Trophoblast cell (in vitro differentiated cells and primary cell): ENCODE measurements around the gene DNAJC11.

Experiments
- DNase-seq, 2 donors: peaks; one replicate each; pipeline ENCODE4 v3.0.0-alpha.2; 2016
- H2AFZ ChIP-seq: 2 replicates; pipeline ENCODE4 v1.6.1; 2013; ENCODE audit warnings: low read length, moderate library complexity, mild to moderate bottlenecking; ENCODE audit not compliant: insufficient read depth, poor library complexity
- H2AK5ac ChIP-seq: 2 replicates; pipeline ENCODE4 v1.6.1; 2013; ENCODE audit warnings: mild to moderate bottlenecking, low read length
- H2BK120ac ChIP-seq: 2 replicates; pipeline ENCODE4 v1.6.1; 2013; ENCODE audit warnings: low read length, mild to moderate bottlenecking, moderate library complexity; ENCODE audit not compliant: insufficient read depth, poor library complexity
- H2BK12ac ChIP-seq: 2 replicates; pipeline ENCODE4 v1.6.1; 2013; ENCODE audit warnings: mild to moderate bottlenecking, low read length, moderate library complexity
- H2BK5ac ChIP-seq: 2 replicates; pipeline ENCODE4 v1.6.1; 2013; ENCODE audit warnings: low read length, low read depth, moderate library complexity, mild to moderate bottlenecking; ENCODE audit not compliant: poor library complexity
- H3K14ac ChIP-seq: 2 replicates; pipeline ENCODE4 v1.6.1; 2013; ENCODE audit warnings: mild to moderate bottlenecking, low read length
- H3K18ac ChIP-seq: 2 replicates; pipeline ENCODE4 v1.6.1; 2013; ENCODE audit warnings: mild to moderate bottlenecking, low read length
- H3K23ac ChIP-seq: 2 replicates; pipeline ENCODE4 v1.6.1; 2013; ENCODE audit warnings: low read length
- H3K27ac ChIP-seq: 2 replicates; pipeline ENCODE4 v1.5.1; 2013; ENCODE audit warnings: low read depth, mild to moderate bottlenecking, inconsistent platforms, low read length, moderate library complexity
- H3K27me3 ChIP-seq: 2 replicates; pipeline ENCODE4 v1.6.1; 2013; ENCODE audit warnings: inconsistent platforms, mild to moderate bottlenecking, low read length, moderate library complexity; ENCODE audit not compliant: insufficient read depth
- H3K36me3 ChIP-seq, 2 experiments: 1 replicate in 1 of 2; 2 replicates in 1 of 2; pipeline ENCODE4 v1.6.1; 2013; ENCODE audit warnings: low read length in 2 of 2, mild to moderate bottlenecking in 2 of 2, moderate library complexity in 1 of 2; ENCODE audit not compliant: insufficient read depth in 2 of 2, control insufficient read depth in 1 of 2
- H3K4ac ChIP-seq: 2 replicates; pipeline ENCODE4 v1.6.1; 2013; ENCODE audit warnings: low read depth, mild to moderate bottlenecking, low read length, moderate library complexity
- H3K4me1 ChIP-seq, 2 experiments: 1 replicate in 1 of 2; 2 replicates in 1 of 2; pipeline ENCODE4 v1.6.1; 2013; ENCODE audit warnings: low read length in 2 of 2, mild to moderate bottlenecking in 2 of 2, moderate library complexity in 1 of 2; ENCODE audit not compliant: insufficient read depth in 2 of 2, control insufficient read depth in 1 of 2
- H3K4me2 ChIP-seq: 2 replicates; pipeline ENCODE4 v1.6.1; 2013; ENCODE audit warnings: inconsistent platforms, mild to moderate bottlenecking, low read length, moderate library complexity
- H3K4me3 ChIP-seq: 2 replicates; pipeline ENCODE4 v1.5.1; 2013; ENCODE audit warnings: mild to moderate bottlenecking, low read depth, low read length, inconsistent platforms
- H3K79me1 ChIP-seq: one replicate; pipeline ENCODE4 v1.6.1; 2013; ENCODE audit warnings: low read length
- H3K79me2 ChIP-seq: 2 replicates; pipeline ENCODE4 v1.6.1; 2013; ENCODE audit warnings: low read length, mild to moderate bottlenecking; ENCODE audit not compliant: control insufficient read depth, insufficient read depth, poor library complexity
- H3K9ac ChIP-seq: 2 replicates; pipeline ENCODE4 v1.6.1; 2013; ENCODE audit warnings: mild to moderate bottlenecking, low read length
- H3K9me3 ChIP-seq: 2 replicates; pipeline ENCODE4 v1.6.1; 2013; ENCODE audit warnings: low read depth, mild to moderate bottlenecking, control low read depth, inconsistent platforms, low read length; ENCODE audit not compliant: insufficient read depth
- H4K12ac ChIP-seq: 2 replicates; pipeline ENCODE4 v1.6.1; 2013; ENCODE audit warnings: low read depth, mild to moderate bottlenecking, low read length, moderate library complexity
- H4K8ac ChIP-seq: 2 replicates; pipeline ENCODE4 v1.6.1; 2013; ENCODE audit warnings: low read depth, mild to moderate bottlenecking, low read length, moderate library complexity
- H4K91ac ChIP-seq: one replicate; pipeline ENCODE4 v1.6.1; 2013; ENCODE audit warnings: low read depth, mild to moderate bottlenecking, low read length, moderate library complexity
- WGBS: extraction: QIAGEN DNeasy Blood & Tissue Kit; methylation state at CpG from one replicate; pipeline ENCODE4 v1.1.7; 2013; ENCODE audit warnings: missing lambda C conversion rate; ENCODE audit not compliant: insufficient read length, insufficient coverage; ENCODE audit errors: extremely low coverage; 5-methylcytosine and 5-hydroxymethylcytosine counted together

The DNAJC11 gene

DNA sequence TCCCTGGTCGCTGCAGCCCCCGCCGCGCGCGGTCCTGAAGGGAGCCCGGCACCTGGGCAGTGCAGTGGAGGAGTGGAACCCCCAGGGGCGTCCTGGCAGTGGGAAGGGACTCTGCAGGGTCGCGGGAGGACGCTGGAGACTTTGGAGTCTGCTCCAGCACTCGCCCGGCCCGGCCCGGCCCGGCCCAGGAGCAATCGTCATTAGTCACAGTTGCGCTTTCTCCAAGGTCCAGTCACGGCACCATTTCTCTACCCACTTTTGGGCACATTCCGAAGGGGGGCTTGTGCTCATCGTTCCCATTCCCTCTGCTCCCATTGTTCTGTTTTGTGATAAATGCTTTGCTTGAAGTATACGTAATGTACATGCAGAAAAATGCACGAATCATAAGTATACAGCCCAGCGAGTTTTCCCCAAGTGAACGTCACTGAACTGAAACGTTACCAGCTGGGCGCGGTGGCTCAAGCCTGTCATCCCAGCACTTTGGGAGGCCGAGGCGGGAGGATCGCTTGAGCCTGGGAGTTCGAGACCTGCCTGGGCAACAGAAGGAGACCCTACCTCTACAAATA lies 75.9 kb downstream of the DNAJC11 start:
- H2BK12ac ChIP-seq, result no peak overlapping the region
- peak overlapping the region; percentile 30 for H2AK5ac ChIP-seq
- peak overlapping the region; percentile 93 for H3K4ac ChIP-seq
- H3K9ac ChIP-seq, result peak overlapping the region; percentile 75
- H3K9me3 ChIP-seq, result peaks cover 4% of the 10 kb centered on the region
- peak overlapping the region; percentile 88 for H3K14ac ChIP-seq
- peak overlapping the region; percentile 50 for H3K27ac ChIP-seq
- H4K8ac ChIP-seq, result peak overlapping the region; percentile 86
- no CpG with 5 or more reads among the region's 32 CpGs for WGBS
- peak overlapping the region; percentile 51 for H2BK5ac ChIP-seq
- peak overlapping the region; percentile 57 for H3K18ac ChIP-seq
- peak overlapping the region; percentile 74 for H2BK120ac ChIP-seq
- H3K79me2 ChIP-seq, result peaks cover 11% of the 10 kb centered on the region
- H3K4me1 ChIP-seq, result peaks cover 23 to 29% of the 10 kb centered on the region in 2 experiments
- H2AFZ ChIP-seq, result peak overlapping the region; percentile 68
- H4K91ac ChIP-seq, result peak overlapping the region; percentile 77
- H3K4me3 ChIP-seq, result peak overlapping the region; percentile 82
- H3K36me3 ChIP-seq, result peaks cover 56 to 57% of the 10 kb centered on the region in 2 experiments
- H3K23ac ChIP-seq, result no peak overlapping the region
- no peaks in the 10 kb centered on the region for H3K27me3 ChIP-seq
- peaks cover 20% of the 10 kb centered on the region for H3K79me1 ChIP-seq
- DNase-seq, result peak in 1 of 2 donors; percentile 49
- peak overlapping the region; percentile 73 for H4K12ac ChIP-seq
- peak overlapping the region; percentile 86 for H3K4me2 ChIP-seq

DNA sequence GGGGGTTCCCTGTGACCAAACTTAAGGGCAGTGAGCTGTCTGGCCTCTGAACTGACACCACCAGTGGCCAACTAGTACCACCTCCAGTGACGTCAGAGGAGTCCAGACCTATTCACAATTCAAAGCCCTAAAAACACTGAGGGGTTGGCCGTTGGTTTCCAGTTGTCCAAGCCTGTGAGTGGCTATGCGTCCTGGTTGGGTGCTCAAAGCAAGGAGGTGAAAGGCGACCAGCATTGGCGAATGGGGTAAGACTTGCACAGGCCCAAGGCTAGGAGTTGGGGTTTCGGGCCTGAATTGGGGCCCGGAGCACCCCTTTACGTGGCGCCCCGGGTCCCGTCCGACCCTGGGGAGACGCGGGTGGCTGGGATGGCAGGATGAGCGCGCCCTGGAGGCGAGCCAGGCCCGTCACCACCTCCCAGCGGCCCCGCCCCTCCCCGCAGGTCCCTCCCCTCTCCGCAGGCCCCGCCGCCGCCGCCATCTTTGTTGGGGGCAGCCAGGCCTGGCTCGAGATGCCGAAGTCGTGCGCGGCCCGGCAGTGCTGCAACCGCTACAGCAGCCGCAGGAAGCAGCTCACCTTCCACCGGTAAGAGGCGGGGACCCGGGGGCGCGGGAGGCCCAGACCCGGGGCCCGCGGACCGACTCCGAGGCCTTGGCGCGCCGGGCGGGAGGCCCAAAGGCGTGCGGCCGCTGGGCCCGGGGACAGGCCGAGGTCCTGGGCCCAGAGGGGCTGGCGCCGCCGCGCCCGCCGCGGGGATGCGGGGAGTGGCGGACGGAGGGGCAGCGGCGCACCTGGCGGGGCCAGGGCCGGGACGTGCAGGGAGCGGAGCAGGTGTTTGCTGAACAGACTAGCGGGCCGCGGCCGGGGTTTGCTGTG lies 76.7 kb downstream of the DNAJC11 start, which contains the start of gene THAP3:
Gene THAP3 (plus strand): TSS at position 159 of the 874 bp plus-strand sequence. CDS start 351 bp downstream, at position 510.
- peaks cover 11% of the 10 kb centered on the region for H3K79me2 ChIP-seq
- peak within 1 kb of the TSS; percentile 62 for H2BK12ac ChIP-seq
- peak within 1 kb of the TSS; percentile 91 for H4K8ac ChIP-seq
- peak within 1 kb of the TSS; percentile 77 for H2BK5ac ChIP-seq
- peak within 1 kb of the TSS; percentile 77 for H4K91ac ChIP-seq
- peak within 1 kb of the TSS; percentile 86 for H3K4me2 ChIP-seq
- peak within 1 kb of the TSS; percentile 68 for H2AFZ ChIP-seq
- H3K27ac ChIP-seq, result peak within 1 kb of the TSS; percentile 83
- H2AK5ac ChIP-seq, result peak within 1 kb of the TSS; percentile 30
- H3K4ac ChIP-seq, result peak within 1 kb of the TSS; percentile 93
- peak within 1 kb of the TSS; percentile 74 for H2BK120ac ChIP-seq
- peaks cover 58 to 59% of the 10 kb centered on the region in 2 experiments for H3K36me3 ChIP-seq
- peak within 1 kb of the TSS; percentile 73 for H4K12ac ChIP-seq
- H3K79me1 ChIP-seq, result peaks cover 20% of the 10 kb centered on the region
- peak within 1 kb of the TSS; percentile 75 for H3K9ac ChIP-seq
- peak within 1 kb of the TSS; percentile 82 for H3K4me3 ChIP-seq
- no CpG with 5 or more reads among the region's 73 CpGs for WGBS
- no peaks in the 10 kb centered on the region for H3K27me3 ChIP-seq
- peaks cover 23 to 29% of the 10 kb centered on the region in 2 experiments for H3K4me1 ChIP-seq
- H3K14ac ChIP-seq, result peak within 1 kb of the TSS; percentile 88
- no peak within 1 kb of the TSS for H3K23ac ChIP-seq
- H3K9me3 ChIP-seq, result peaks cover 4% of the 10 kb centered on the region
- H3K18ac ChIP-seq, result peak within 1 kb of the TSS; percentile 68
- DNase-seq, result peak; percentile 64 to 77

DNA sequence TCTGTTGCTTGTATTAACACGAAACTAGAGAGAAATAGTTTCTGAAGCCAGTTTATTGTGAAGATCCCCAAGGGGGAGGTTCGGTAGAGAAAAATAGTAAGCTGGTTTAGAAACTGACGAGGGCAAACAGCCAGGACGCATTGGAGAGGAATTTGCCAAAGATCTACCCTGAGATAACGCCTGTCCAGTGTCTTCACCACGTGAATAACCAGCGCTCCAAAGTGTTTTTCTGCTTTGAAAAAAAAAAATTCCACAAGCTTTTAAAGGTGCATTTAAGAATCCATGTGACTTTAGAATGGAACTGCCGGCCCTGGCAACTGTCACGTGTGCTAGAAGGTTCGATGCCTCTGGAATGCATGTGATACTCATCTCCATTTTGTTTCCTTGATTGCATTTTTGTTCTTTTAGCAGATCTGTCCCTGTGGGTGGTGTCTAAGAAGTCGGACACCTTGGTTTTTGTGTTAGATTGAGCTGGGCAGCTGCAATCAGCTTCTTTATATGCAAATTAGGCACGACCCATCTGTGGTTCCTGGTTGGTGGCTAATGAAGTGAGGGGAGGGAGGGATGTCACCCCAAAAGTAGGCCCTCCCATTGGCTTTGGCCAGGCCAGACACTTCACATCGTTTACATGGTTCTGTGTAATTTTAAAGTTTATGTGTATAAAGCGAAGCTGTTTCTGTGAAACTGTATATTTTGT lies 78.2 kb downstream of the DNAJC11 start:
- DNase-seq, result peak; percentile 80 to 95
- Histone ChIP-seq H4K12ac (no peak overlapping the region), H3K79me2 (peaks cover 13% of the 10 kb centered on the region), H2BK120ac (peak overlapping the region; percentile 46), H2AK5ac (no peak overlapping the region), H3K27me3 (no peaks in the 10 kb centered on the region), H4K8ac (peak overlapping the region; percentile 13), H3K9me3 (peaks cover 4% of the 10 kb centered on the region), H2AFZ (no peak overlapping the region), H3K4me1 (peaks cover 23 to 29% of the 10 kb centered on the region in 2 experiments), H2BK12ac (peak overlapping the region; percentile 59), H3K36me3 (peaks cover 55 to 57% of the 10 kb centered on the region in 2 experiments), H3K4me3 (no peak overlapping the region), H2BK5ac (peak overlapping the region; percentile 77), H3K4me2 (no peak overlapping the region), H4K91ac (peak overlapping the region; percentile 74), H3K18ac (no peak overlapping the region), H3K4ac (no peak overlapping the region), H3K79me1 (peaks cover 20% of the 10 kb centered on the region), H3K9ac (no peak overlapping the region), H3K14ac (peak overlapping the region; percentile 42), H3K23ac (no peak overlapping the region), H3K27ac (peak overlapping the region; percentile 94)
- WGBS, result no CpG with 5 or more reads among the region's 14 CpGs
